ENCODE measurements around the gene PRKCZ. TPM values are rescaled to one million over a fixed set of nuclear protein-coding genes. Genes with fewer than 3 reads are reported as not detected.

The PRKCZ gene
- polyA plus RNA-seq, 4 donors, result 44.2 to 252 (median 144) TPM

- Histone ChIP-seq H3K4me1 (ENCODE audit: control insufficient read depth in 3 of 3, insufficient read depth in 2 of 3, low read depth in 1 of 3, low read length in 2 of 3) (peaks cover 0 to 19% (median 0%) of the 10 kb centered on the region in 3 donors), H3K4me3 (ENCODE audit: low read depth in 1 of 3, low read length in 3 of 3) (no peak overlapping the region), H3K27me3 (ENCODE audit: control insufficient read depth in 3 of 3, insufficient read depth in 3 of 3, low read length in 3 of 3) (no peaks in the 10 kb centered on the region), H3K9me3 (ENCODE audit: control insufficient read depth in 2 of 2, insufficient read depth in 1 of 2, low read depth in 1 of 2, low read length in 1 of 2) (peaks cover 6 to 24% of the 10 kb centered on the region in 2 donors), H3K36me3 (ENCODE audit: control insufficient read depth in 3 of 3, insufficient read depth in 2 of 3, low read depth in 1 of 3, low read length in 3 of 3) (peaks cover 2 to 94% (median 4%) of the 10 kb centered on the region in 3 donors), H3K27ac (ENCODE audit: low read depth in 1 of 3, low read length in 2 of 3) (no peak overlapping the region)
- WGBS, 3 donors, result 87% methylated on average over 22 of the region's 22 CpGs
- FAIRE-seq, result no peak
- no peak for DNase-seq
Measured at GRCh38 chr1:2099886-2100779, 49.9 kb downstream of the PRKCZ start.

- no peak for FAIRE-seq
- Histone ChIP-seq H3K4me1 (ENCODE audit: control insufficient read depth in 3 of 3, insufficient read depth in 2 of 3, low read depth in 1 of 3, low read length in 2 of 3) (peaks cover 0 to 21% (median 0%) of the 10 kb centered on the region in 3 donors), H3K4me3 (ENCODE audit: low read depth in 1 of 3, low read length in 3 of 3) (no peak overlapping the region), H3K9me3 (ENCODE audit: control insufficient read depth in 2 of 2, insufficient read depth in 1 of 2, low read depth in 1 of 2, low read length in 1 of 2) (peaks cover 6 to 24% of the 10 kb centered on the region in 2 donors), H3K36me3 (ENCODE audit: control insufficient read depth in 3 of 3, insufficient read depth in 2 of 3, low read depth in 1 of 3, low read length in 3 of 3) (peaks cover 2 to 94% (median 4%) of the 10 kb centered on the region in 3 donors), H3K27me3 (ENCODE audit: control insufficient read depth in 3 of 3, insufficient read depth in 3 of 3, low read length in 3 of 3) (no peaks in the 10 kb centered on the region), H3K27ac (ENCODE audit: low read depth in 1 of 3, low read length in 2 of 3) (no peak overlapping the region)
- 81 to 86% (median 83%) methylated on average over 4 of the region's 4 CpGs for WGBS, 3 donors
- no peak for DNase-seq
Measured at GRCh38 chr1:2100780-2101108, 50.5 kb downstream of the PRKCZ start.

DNA sequence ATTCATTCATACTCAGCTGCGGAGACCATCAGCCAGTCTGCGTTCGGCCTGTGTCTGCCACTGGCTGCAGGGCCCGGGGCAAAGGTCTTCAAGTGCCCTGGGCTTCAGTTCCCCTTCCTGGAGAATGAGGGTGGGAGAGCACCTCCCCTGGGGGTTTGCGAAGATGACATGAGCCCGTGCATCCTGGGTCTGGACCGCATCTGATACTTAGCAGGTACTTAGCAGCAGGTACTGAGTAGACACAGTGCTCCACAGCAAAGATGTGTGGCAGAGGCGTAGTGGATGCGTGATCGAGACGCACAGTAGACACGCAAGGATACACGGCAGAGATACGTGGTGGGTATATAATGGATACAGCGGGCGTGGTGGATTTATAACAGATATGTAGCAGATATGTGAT, 51.3 kb downstream of the PRKCZ start:
- no peaks in the 10 kb centered on the region for H3K27me3 ChIP-seq (ENCODE audit: control insufficient read depth in 3 of 3, insufficient read depth in 3 of 3, low read length in 3 of 3)
- FAIRE-seq, result no peak
- 90 to 93% (median 92%) methylated on average over 16 of the region's 16 CpGs for WGBS, 3 donors
- no peak overlapping the region for H3K4me3 ChIP-seq (ENCODE audit: low read depth in 1 of 3, low read length in 3 of 3)
- H3K36me3 ChIP-seq (ENCODE audit: control insufficient read depth in 3 of 3, insufficient read depth in 2 of 3, low read depth in 1 of 3, low read length in 3 of 3), result peaks cover 3 to 95% (median 4%) of the 10 kb centered on the region in 3 donors
- peaks cover 6 to 20% of the 10 kb centered on the region in 2 donors for H3K9me3 ChIP-seq (ENCODE audit: control insufficient read depth in 2 of 2, insufficient read depth in 1 of 2, low read depth in 1 of 2, low read length in 1 of 2)
- no peak for DNase-seq
- H3K4me1 ChIP-seq (ENCODE audit: control insufficient read depth in 3 of 3, insufficient read depth in 2 of 3, low read depth in 1 of 3, low read length in 2 of 3), result peaks cover 0 to 21% (median 0%) of the 10 kb centered on the region in 3 donors
- no peak overlapping the region for H3K27ac ChIP-seq (ENCODE audit: low read depth in 1 of 3, low read length in 2 of 3)

- Histone ChIP-seq H3K36me3 (ENCODE audit: control insufficient read depth in 3 of 3, insufficient read depth in 2 of 3, low read depth in 1 of 3, low read length in 3 of 3) (peaks cover 3 to 95% (median 5%) of the 10 kb centered on the region in 3 donors), H3K4me3 (ENCODE audit: low read depth in 1 of 3, low read length in 3 of 3) (no peak overlapping the region), H3K4me1 (ENCODE audit: control insufficient read depth in 3 of 3, insufficient read depth in 2 of 3, low read depth in 1 of 3, low read length in 2 of 3) (peaks cover 0 to 21% (median 0%) of the 10 kb centered on the region in 3 donors), H3K9me3 (ENCODE audit: control insufficient read depth in 2 of 2, insufficient read depth in 1 of 2, low read depth in 1 of 2, low read length in 1 of 2) (peaks cover 3 to 16% of the 10 kb centered on the region in 2 donors), H3K27ac (ENCODE audit: low read depth in 1 of 3, low read length in 2 of 3) (no peak overlapping the region), H3K27me3 (ENCODE audit: control insufficient read depth in 3 of 3, insufficient read depth in 3 of 3, low read length in 3 of 3) (no peaks in the 10 kb centered on the region)
- DNase-seq (no peak), FAIRE-seq (no peak)
- WGBS, 3 donors, result 82 to 87% (median 86%) methylated on average over 8 of the region's 8 CpGs
Measured at GRCh38 chr1:2101946-2102345, 51.7 kb downstream of the PRKCZ start.

DNA sequence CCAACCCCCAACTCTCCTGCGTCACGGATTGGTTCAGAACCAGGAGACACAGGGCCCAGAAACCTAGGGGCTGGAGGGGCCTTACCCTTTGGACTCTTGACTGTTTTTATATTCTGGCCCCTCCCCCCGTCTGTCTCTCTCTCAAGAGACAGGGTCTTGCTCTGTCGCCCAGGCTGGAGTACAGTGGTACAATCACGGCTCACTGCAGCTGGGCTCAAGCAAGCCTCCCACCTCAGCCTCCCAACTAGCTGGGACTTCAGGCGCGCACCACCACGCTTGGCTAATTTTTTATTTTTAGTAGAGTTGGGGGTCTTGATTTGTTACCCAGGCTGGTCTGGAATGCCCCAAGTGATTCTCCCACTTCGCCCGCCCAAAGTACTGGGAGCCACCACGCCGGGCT, 52.5 kb downstream of the PRKCZ start:
- Histone ChIP-seq H3K36me3 (ENCODE audit: control insufficient read depth in 3 of 3, insufficient read depth in 2 of 3, low read depth in 1 of 3, low read length in 3 of 3) (peaks cover 2 to 95% (median 5%) of the 10 kb centered on the region in 3 donors), H3K27ac (ENCODE audit: low read depth in 1 of 3, low read length in 2 of 3) (no peak overlapping the region)
- FAIRE-seq, result no peak

DNA sequence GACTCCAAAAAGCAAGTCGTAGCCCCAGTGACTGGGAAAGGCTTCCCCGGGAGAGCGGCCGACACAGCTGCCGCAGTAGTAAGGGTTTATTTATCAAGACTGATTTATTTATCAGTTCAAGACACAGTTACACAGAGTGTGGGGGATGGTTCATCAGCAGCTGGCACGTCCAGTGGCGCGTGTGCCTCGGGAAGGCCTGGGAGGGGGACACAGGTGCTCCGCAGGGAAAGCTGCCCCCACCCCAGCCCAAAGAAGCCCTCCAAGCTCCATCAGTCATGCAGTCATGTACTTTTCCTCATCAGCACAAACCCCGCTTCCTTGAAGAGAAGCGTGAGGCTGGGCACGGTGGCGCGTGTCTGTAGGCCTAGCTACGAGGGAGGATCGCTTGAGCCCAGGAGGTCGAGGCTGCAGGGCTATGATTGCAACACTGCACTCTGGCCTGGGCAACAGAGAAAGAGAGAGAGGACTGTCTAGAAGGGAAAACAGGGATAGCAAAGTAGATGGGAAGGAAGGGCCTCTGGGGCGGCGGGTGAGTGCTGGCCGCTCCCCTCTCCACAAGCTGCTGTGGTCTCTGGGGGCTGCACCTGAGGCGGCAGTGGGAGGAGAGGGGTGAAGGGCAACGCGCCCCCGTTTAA, 53.2 kb downstream of the PRKCZ start:
- H3K27ac ChIP-seq (ENCODE audit: low read depth in 1 of 3, low read length in 2 of 3), result peak overlapping the region in 1 of 3 donors; percentile 5
- no peak for DNase-seq
- H3K9me3 ChIP-seq (ENCODE audit: control insufficient read depth in 2 of 2, insufficient read depth in 1 of 2, low read depth in 1 of 2, low read length in 1 of 2), result peaks cover 0 to 3% of the 10 kb centered on the region in 2 donors
- 81 to 91% (median 89%) methylated on average over 24 to 25 of the region's 25 CpGs for WGBS, 3 donors
- peaks cover 2 to 97% (median 5%) of the 10 kb centered on the region in 3 donors for H3K36me3 ChIP-seq (ENCODE audit: control insufficient read depth in 3 of 3, insufficient read depth in 2 of 3, low read depth in 1 of 3, low read length in 3 of 3)
- FAIRE-seq, result no peak
- H3K4me3 ChIP-seq (ENCODE audit: low read depth in 1 of 3, low read length in 3 of 3), result no peak overlapping the region
- H3K27me3 ChIP-seq (ENCODE audit: control insufficient read depth in 3 of 3, insufficient read depth in 3 of 3, low read length in 3 of 3), result no peaks in the 10 kb centered on the region
- H3K4me1 ChIP-seq (ENCODE audit: control insufficient read depth in 3 of 3, insufficient read depth in 2 of 3, low read depth in 1 of 3, low read length in 2 of 3), result peaks cover 0 to 21% (median 0%) of the 10 kb centered on the region in 3 donors

More for the DNA sequence above, 52.5 kb downstream of the PRKCZ start:
- Histone ChIP-seq H3K9me3 (ENCODE audit: control insufficient read depth in 2 of 2, insufficient read depth in 1 of 2, low read depth in 1 of 2, low read length in 1 of 2) (peaks cover 0 to 8% of the 10 kb centered on the region in 2 donors), H3K27me3 (ENCODE audit: control insufficient read depth in 3 of 3, insufficient read depth in 3 of 3, low read length in 3 of 3) (no peaks in the 10 kb centered on the region), H3K4me3 (ENCODE audit: low read depth in 1 of 3, low read length in 3 of 3) (no peak overlapping the region), H3K4me1 (ENCODE audit: control insufficient read depth in 3 of 3, insufficient read depth in 2 of 3, low read depth in 1 of 3, low read length in 2 of 3) (peaks cover 0 to 21% (median 0%) of the 10 kb centered on the region in 3 donors)
- no peak for DNase-seq
- WGBS, 3 donors, result 93 to 96% (median 94%) methylated on average over 12 of the region's 12 CpGs

DNA sequence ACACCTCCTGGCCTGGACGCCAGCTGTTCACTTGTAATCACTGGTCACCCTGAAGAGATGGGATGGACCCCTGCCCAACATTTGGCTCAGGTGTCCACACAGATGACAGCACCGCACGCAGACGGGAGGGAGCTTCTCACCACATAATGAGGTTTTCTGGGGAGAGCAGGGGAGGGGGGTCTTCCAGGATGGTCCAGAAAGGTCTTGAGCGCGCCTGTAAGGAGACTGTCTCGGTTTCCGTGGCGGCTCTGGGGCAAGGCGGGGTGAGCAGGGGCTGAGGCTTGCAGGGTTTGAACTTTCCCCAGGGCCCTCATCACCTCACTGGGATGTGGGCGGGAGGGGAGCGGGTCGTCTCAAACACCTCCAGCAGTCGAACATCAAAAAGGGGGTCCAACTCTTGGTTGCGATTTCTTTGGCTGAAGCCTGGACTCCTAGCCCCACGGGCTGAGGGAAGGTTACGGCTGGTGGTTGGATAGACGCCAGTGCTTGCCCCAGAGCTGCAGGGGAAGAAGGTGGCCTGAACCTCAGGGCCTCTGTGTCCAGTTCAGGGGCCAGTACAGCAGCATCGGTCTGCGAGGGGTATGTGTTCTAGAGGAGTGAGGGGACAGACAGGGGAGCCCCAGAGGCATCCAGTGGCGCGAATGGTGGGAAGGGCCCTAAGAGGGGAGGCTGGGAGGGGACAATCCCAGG, 53.8 kb downstream of the PRKCZ start:
- Histone ChIP-seq H3K9me3 (ENCODE audit: control insufficient read depth in 2 of 2, insufficient read depth in 1 of 2, low read depth in 1 of 2, low read length in 1 of 2) (peaks cover 0 to 3% of the 10 kb centered on the region in 2 donors), H3K27me3 (ENCODE audit: control insufficient read depth in 3 of 3, insufficient read depth in 3 of 3, low read length in 3 of 3) (no peaks in the 10 kb centered on the region), H3K4me3 (ENCODE audit: low read depth in 1 of 3, low read length in 3 of 3) (no peak overlapping the region), H3K27ac (ENCODE audit: low read depth in 1 of 3, low read length in 2 of 3) (peak overlapping the region; percentile 30 to 80 (median 58)), H3K4me1 (ENCODE audit: control insufficient read depth in 3 of 3, insufficient read depth in 2 of 3, low read depth in 1 of 3, low read length in 2 of 3) (peaks cover 0 to 21% (median 0%) of the 10 kb centered on the region in 3 donors), H3K36me3 (ENCODE audit: control insufficient read depth in 3 of 3, insufficient read depth in 2 of 3, low read depth in 1 of 3, low read length in 3 of 3) (peaks cover 2 to 97% (median 5%) of the 10 kb centered on the region in 3 donors)
- DNase-seq (no peak), FAIRE-seq (no peak)
- WGBS, 3 donors, result 79 to 82% (median 79%) methylated on average over 18 to 22 of the region's 22 CpGs

Data from small intestine (tissue), 7 donors.